DMS153 treated with DMSO at 0.1 percent for 48 hours (cell line): ENCODE measurements around the gene DHRS4L2.
A peak's percentile ranks its signal among the peaks of the same experiment; 100 is the strongest.
"Not testable (repeated sequence)": the region's sequence is repeated elsewhere in the genome, so short reads cannot be mapped to it uniquely, and the experiment has no call there.

Experiments
- DNase-seq: peaks from one replicate; lab custom pipeline; 2025; ENCODE audit not compliant: unreplicated experiment; lab: John Stamatoyannopoulos, UW

The DHRS4L2 gene

DNA sequence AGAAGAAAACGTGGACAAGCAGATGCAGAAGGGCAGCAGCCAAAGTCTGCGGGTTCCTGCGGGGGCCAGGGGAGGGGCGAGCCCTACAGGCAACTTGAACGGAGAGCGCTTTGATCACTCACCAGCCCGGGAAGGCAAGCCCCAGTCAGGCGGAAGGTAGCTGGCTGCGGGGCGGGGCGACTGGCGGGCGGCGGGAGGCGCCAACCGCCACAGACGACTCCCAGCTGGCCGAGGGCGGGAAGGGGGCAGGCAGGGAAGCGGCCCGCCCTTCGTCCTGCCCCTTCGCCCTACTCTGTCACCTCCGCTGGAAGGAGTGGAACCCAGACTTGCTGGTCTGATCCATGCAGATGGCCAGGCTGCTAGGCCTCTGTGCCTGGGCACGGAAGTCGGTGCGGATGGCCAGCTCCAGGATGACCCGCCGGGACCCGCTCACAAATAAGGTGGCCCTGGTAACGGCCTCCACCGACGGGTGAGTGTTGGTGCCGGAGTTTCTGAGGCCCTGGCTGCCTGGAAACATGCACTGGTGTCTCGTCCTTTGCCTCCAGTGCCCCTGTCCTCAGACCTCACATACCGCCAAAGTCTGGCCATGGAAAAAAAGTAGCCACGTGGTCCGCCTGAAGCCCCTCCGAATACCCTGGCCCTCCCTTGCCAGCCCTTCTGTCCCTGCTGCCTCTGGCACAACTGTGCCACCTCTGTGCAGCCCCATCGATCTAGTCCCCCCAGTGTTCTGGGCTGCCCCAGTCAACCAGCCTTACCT is at the start of gene DHRS4L2:
Gene DHRS4L2, plus strand, starts transcription at position 323 of the 757 bp plus-strand sequence. Its CDS starts 19 bp downstream, at position 342.
- DNase-seq, result peak; percentile 85

DNA sequence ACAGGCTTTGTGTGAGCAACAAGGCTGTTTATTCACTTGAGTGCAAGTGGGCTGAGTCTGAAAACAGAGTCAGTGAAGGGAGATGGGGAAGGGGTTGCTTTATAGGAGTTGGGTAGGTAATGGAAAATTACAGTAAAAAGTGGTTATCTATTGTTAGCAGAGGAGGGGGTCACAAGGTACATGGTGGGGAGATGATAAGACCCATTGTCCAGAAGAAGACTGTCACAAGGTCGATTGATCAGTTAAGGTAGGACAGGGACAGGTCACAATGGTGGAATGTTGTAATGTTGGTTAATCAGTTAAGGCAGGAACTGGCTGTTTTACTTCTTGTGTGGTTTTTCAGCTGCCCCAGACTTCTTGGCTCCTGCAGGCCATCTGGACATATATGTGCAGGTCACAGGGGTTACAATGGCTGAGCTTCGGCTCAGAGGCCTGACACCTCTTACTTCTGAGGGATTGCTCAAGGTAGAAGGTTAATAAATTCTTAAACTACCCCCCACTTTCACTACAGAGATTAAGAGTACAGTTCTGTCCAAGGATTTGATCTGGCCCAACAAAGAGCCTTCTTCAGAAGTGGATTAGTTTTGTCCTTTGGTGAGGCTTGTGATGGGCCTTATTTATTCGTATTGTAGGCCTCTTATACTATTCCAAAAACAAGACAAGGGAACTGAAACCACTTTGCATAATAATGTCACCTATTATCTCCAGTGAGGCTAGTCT is 49.0 kb upstream of the DHRS4L2 start:
- no peak for DNase-seq

DNA sequence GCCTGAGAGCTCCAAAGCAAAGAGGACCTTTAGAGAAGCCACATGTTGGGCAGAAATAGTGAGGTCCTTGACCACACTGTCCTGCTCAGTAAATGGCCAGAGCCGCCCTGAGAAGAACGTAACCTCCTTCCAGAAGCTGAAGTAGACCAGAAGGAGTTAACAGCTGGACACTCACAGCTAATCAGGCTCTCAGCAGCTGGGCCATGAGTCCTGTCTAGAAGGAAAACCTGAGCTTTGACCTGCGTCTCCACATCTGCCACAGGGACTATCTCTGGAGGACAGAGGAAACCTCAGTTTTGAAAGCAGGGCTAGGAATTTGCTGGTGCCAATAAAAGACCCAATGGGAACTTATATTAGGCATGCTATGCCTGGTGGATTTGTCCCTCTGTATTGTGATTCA is 47.5 kb upstream of the DHRS4L2 start:
- no peak for DNase-seq

DNA sequence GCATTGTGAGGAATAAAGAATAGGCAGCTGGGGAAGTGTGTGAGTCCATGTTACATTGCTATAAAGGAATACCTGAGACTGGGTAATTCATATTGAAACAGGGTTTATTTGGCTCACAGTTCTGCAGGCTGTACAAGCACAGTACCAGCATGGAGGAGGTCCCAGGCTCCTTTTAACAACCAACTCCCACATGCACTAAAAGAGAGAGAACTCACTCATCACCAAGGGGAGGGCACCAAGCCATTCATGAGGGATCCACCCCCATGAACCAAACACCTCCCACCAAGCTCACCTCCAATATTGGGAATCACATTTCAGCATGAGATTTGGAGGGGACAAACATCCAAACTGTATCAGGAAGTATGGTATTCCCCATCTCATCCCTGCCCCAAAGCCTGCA is 47.1 kb upstream of the DHRS4L2 start:
- DNase-seq, result no peak

DNA sequence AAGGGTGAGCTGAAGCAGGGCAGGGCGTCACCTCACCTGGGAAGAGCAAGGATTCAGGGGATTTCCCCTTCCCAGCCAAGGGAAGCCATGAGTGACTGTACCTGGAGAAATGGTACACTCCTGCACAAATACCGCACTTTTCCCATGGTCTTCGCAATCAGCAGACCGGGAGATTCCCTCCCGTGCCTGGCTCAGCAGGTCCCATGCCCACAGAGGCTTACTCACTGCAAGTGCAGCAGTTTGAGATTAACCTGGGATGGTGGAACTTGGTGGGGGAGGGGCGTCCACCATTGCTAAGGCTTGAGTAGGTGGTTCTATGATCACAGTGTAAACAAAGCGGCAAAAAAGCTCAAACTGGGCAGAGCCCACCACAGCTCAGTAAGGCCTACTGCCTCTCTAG is 46.1 kb upstream of the DHRS4L2 start:
- no peak for DNase-seq

DNA sequence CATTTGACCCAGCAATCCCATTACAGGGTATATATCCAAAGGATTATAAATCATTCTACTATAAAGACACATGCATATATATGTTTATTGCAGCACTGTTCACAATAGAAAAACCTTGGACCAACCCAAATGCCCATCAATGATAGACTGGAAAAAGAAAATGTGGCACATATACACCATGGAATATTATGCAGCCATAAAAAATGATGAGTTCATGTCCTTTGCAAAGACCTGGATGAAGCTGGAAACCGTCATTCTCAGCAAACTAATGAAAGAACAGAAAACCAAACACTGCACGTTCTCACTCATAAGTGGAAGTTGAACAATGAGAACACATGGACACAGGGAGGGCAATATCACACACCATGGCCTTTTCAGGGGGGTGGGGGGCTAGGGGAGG is 39.7 kb upstream of the DHRS4L2 start:
- DNase-seq, result not testable (repeated sequence)

DNA sequence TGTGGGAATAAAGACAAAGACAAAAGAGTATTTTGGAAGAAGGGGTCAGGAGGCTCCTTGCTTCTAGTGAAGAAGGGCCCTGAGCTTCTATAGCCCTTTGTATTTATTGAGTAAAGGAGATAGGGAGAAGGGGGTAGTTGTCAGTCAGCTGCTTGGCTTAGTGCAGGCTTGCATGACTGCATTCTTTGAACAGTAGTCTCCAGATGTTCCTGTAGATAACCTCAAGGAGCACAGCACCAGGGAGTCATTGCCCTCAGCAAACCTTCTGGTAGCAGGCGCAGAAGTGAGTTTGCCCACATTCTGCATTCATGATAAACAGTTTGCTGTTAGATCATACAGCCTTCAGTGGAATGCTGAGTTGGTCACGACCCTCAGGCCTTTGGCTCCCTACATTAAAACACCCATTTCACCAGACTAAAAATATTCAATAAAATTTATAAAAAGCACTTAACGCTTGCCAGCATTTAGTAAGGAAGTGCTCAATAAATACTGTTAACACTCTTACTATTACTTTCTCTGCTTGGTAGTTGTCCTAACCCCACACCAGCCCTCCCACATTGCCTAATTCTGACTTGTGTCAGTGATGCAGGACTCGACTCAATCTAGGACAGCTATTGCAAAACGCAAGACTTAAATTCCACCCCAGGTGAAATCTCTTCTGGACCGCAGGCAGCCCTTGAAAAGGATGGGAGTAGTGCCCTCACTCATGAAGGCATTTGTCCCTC is 38.2 kb upstream of the DHRS4L2 start:
- DNase-seq, result no peak

DNA sequence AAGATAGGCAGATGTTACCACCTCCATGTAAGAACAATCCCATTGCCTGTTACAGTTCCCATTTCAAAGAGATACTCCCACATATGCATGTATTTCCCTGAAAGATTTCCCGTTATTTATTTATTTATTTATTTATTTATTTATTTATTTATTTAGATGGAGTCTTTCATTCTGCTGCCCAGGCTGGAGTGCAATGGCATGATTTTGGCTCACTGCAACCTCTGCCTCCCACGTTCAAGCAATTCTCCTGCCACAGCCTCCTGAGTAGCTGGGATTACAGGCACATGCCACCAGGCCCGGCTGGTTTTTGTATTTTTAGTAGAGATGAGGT is 37.6 kb upstream of the DHRS4L2 start:
- not testable (repeated sequence) for DNase-seq

DNA sequence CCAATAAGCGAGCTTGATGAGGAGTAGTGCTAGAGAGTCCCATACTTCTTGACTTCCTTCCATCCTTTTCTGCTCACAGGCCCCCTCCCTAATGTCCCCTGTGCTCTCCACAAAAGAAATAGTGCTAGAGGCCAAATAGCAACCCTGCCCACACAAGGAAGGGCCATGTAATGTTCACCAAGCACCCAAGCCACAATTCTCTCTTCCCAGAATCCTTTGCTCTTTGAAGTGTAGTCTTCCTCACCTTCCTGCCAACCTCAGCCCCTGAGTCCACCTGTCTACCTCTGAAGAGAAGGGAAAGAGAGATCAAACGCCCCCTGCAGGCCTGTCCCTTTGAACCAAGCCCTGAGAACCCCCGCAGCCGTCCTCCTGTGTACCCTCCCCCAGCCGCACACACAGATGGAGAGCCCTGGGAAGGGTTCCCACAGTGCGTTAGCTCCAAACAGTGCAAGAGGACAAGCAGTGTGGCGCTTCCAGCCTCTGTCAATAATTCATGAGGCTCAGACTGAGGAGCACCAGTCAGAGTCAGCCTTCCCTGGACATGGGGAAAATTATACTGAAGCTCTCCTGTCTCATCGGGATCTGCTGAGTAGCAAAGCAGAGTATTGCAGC is 37.0 kb upstream of the DHRS4L2 start:
- DNase-seq, result no peak

DNA sequence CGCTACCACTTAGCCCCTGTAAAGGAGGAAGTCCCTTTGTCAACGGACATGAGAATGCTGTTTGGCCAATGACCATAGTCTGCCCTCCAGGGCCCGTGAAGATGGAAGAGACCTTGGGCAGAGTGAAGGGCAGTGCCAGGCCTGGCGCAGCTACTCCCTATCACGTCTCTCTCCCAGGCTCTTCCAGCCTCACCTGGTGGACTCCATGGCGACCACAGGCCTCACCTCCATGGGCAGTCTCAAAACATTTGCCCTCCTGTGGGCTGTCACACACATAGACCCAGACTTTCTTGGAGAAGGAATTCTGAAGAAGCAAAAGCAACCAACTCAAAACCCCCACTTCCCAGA is 35.6 kb upstream of the DHRS4L2 start:
- DNase-seq, result not testable (repeated sequence)

DNA sequence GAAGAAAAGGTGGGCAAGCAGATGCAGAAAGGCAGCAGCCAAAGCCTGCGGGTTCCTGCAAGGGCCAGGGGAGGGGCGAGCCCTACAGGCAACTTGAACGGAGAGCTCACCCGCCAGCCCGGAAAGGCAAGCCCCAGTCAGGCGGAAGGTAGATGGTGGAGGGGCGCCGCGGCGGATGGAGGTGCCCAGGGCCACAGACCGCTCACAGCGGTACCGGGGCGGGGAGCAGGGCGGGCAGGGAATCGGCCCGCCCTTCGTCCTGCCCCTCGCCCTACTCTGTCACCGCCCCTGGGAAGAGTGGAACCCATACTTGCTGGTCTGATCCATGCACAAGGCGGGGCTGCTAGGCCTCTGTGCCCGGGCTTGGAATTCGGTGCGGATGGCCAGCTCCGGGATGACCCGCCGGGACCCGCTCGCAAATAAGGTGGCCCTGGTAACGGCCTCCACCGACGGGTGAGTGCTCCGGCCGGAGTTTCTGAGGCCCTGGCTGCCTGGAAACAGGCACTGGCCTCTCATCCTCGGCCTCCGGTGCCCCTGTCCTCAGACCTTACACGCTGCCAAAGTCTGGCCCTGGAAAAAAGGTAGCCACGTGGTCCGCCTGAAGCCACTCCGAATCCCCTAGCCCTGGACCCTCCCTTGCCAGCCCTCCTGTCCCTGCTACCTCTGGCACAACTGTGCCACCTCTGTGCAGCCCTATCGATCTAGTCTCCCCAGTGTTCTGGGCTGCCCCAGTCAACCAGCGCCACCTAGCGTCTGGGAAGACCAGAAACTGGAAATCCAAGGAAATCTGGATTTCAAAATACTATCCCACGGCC is 35.1 kb upstream of the DHRS4L2 start, which contains the start of gene DHRS4:
Gene DHRS4, plus strand, starts transcription at position 307 of the 815 bp plus-strand sequence. Its CDS starts 19 bp downstream, at position 326.
- DNase-seq, result peak; percentile 72

DNA sequence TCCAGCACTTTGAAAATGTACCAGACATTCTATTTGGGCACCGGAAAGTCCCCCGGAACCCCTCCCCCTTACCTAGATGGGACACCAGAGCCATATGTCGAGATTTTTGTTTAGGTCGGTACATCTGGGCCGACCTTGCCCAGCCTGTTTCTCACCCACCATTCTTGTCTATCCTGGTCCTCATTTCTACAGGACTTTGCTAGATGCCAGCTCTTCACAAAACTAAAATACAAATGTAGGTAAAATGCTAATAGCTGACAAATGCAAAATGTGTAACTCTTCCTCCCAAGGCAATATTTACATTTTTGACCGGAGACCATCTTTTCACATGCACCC is 34.5 kb upstream of the DHRS4L2 start:
- not testable (repeated sequence) for DNase-seq

DNA sequence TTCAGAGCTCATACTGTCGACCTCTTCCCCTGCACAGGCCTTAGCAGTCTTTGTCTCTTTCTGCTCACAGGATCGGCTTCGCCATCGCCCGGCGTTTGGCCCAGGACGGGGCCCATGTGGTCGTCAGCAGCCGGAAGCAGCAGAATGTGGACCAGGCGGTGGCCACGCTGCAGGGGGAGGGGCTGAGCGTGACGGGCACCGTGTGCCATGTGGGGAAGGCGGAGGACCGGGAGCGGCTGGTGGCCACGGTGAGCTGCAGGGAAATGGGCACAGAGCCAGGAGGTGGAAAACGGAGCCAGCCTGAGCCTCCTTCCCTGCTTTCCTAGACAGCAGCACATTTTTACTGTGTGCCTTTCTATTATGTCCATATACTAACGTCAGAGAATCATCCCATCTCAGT is 33.8 kb upstream of the DHRS4L2 start:
- DNase-seq, result peak; percentile 26

DNA sequence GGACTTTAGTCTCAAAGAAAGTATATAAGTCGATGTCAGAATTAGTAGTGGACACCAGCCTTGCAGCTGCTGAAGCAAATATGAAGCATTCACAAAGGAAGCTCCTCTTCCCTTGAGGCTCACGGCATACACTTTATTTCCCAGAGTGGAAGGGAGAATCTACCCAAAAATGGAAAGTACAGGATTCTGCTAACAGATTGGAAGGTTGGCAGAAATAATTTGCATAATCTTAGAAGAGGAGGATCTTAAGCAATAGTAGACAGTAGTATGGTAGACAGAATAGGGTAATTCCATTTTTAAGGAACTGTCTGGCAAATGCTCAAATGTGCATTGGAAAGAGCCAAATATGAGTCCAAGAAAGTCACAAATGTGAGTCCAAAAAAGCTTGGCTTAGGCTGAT is 32.9 kb upstream of the DHRS4L2 start:
- DNase-seq, result not testable (repeated sequence)

DNA sequence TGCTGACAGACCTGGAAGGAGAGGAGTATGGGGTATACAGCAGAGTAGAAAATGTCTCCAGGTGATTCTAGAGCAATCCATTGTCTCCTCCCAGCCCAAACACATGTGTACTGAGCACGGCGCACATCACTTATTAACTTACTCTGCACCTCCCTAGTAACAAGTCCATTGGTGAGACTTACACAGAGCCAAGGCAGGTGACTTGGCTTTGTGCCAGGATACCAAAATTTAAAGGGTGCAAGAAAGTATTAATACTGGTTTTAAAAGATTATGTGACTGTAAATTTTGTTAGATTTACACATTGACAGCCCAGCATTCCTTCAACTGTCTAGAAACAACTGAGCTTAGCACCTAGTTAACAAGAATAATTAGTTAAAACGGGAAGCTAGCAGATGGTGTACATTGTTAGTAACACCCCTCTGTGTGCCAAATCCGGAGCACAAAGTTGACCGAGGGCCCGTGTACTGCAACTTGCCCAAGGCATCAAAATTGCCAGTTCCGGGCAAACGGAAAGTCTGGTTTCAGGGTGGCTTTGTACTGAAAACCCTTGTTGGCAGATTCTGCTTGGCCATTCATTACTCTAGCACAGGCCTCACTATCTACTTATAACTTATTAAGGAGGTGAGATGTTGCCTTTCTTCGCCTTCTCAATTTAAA is 30.7 kb upstream of the DHRS4L2 start:
- not testable (repeated sequence) for DNase-seq

DNA sequence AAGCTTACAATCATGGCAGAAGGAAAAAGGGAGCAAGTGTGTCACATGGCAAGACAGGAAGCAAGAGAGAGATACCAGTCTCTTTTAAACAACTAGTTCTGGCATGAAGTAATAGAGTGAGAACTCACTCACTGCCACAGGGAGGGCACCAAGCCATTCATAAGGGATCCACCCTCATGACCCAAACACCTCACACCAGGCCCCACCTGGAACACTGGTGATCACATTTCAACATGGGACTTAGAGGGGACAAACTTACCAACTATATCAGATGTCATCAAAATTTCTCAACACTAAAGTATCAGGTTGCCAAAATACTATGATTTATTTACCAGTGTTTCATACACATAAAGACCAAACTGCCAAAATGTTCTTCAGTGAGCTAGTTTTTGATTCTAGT is 27.8 kb upstream of the DHRS4L2 start:
- DNase-seq, result not testable (repeated sequence)

DNA sequence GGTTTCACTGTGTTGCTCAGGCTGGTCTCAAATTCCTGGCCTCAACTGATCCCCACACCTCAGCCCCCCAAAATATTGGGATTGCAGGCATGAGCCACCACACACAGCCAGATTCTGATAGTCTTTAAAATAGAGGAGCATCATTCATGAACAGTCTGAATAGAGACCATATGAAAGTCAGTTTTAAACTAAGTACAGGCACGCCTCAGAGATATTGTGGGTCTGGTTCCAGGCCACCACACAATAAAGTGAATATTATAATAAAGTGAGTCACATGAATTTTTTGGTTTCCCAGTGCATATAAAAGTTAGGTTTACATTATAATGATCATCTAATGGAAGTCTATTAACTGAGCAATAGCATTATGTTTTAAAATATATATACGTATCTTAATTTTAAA is 27.0 kb upstream of the DHRS4L2 start:
- DNase-seq, result not testable (repeated sequence)

DNA sequence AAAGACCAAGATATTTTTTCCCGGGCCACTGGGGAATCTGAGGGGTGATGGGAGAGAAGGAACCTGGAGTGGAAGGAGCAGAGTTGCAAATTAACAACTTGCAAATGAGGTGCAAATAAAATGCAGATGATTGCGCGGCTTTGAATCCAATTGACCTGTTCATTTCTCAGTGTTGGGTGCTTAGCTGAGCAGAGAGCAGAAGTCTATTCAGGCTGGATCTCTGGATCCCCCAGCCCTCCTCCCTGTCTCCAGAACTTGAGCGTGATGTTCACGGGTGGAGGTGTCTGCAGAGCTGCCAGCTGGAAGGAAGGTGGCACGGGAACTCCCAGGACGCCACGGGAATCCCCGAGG is 19.6 kb upstream of the DHRS4L2 start:
- DNase-seq, result not testable (repeated sequence)

DNA sequence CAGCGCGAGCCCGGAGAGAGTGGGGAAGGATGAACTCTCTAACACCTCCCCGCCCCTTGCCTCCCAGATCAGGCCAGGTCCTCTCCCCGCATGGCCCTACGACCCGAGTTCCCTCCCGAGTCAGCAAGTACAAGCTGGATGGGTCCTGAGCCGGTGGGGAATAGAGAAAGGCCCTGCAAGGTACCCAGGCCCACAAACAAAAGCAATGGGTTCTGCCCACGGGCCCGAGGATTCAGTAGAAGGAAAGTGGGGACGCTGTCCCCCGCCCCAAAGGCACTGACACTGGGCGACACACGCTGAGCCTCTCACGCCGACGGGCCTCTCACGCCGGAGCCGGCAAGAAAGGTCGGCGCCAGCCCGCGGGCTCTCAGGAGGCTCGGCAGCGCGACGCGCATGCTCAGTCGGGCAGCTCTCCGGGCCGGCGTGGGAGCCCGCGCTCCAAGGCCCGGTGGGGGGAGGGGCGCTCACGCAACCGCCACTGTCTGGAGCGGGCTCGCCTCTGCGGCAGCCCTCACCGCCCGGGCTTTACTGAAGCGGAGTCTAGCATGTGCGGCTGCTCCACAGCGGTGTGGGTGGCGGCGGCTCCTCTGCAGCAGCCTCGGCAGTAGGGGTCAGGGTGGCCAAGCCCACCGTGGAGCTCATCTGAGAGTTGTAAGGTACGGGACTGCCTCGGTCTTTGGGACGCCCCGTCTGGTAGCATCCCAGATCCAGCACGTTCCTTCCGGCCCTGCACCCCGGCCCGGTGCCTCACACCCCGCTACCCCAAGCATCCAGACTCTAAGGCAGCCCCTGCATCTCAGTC is 19.0 kb upstream of the DHRS4L2 start:
- not testable (repeated sequence) for DNase-seq
